K562 (cell line): ENCODE data around the gene GPD1L. TPM values are rescaled to one million over a fixed set of nuclear protein-coding genes. Genes with fewer than 3 reads are reported as not detected.

Source experiments
- ATAC-seq: fragments of 200-7000 bp; cut with Tn5 transposase; 3 replicates; pipeline ENCODE4 v1.9.1; 2020; ENCODE audit warnings: moderate library complexity
- BruUV-seq: library from RNA; stranded (reverse); fragments of 400-500 nt; replicated peaks from 2 replicates; lab custom pipeline; 2021; lab: Mats Ljungman, UMichigan
- CTCF ChIA-PET: fragments of 300-600 bp; formaldehyde crosslinking; extraction: SDS; loops from one replicate; lab custom pipeline; 2021; ENCODE audit warnings: low intra/inter-chr PET ratio; lab: Yijun Ruan, JAX
- POLR2A ChIA-PET: fragments of 300-600, 350-650 bp; sonication (Branson Sonifier 250); formaldehyde crosslinking; extraction: SDS; loops from one replicate; lab custom pipeline; 2021; ENCODE audit warnings: antibody characterized with exemption, inconsistent platforms; lab: Yijun Ruan, JAX
- DNase-seq, 4 experiments: peaks; one replicate each; pipeline versions ENCODE4 v3.0.0 to v3.0.0-alpha.2; 2011 to 2018; ENCODE audit warnings: low spot score in 3 of 4, mixed read lengths in 3 of 4; ENCODE audit errors: extremely low read depth in 1 of 4
- FAIRE-seq: peaks from 2 replicates; lab custom pipeline; 2011; peaks lifted over from hg19 to GRCh38; lab: Jason Lieb, UNC
- H2AFZ ChIP-seq: 2 replicates; pipeline ENCODE4 v1.6.0; 2011; ENCODE audit warnings: low read depth, low read length, control low read depth, inconsistent platforms
- H3K27ac ChIP-seq: fragments of 200-600 bp; 3 replicates; pipeline ENCODE4 v1.8.0; 2011; ENCODE audit warnings: low read depth, mild to moderate bottlenecking, control low read depth, inconsistent platforms, low read length, moderate library complexity, mixed read lengths; ENCODE audit errors: extremely low read depth
- H3K27me3 ChIP-seq, 2 experiments: fragments of 300-600 bp in 1 of 2; 2 replicates in 1 of 2; 3 replicates in 1 of 2; pipeline versions ENCODE4 v1.6.0 to v1.8.0; 2011; ENCODE audit warnings: inconsistent platforms in 2 of 2, low read length in 2 of 2, mild to moderate bottlenecking in 1 of 2, mixed read lengths in 1 of 2, moderate library complexity in 1 of 2; ENCODE audit not compliant: control insufficient read depth in 2 of 2, insufficient read depth in 2 of 2
- H3K36me3 ChIP-seq: fragments of 300-600 bp; 3 replicates; pipeline ENCODE4 v1.8.0; 2011; ENCODE audit warnings: mild to moderate bottlenecking, low read length, inconsistent platforms; ENCODE audit not compliant: control insufficient read depth, insufficient read depth
- H3K4me1 ChIP-seq, 2 experiments: fragments of 200-600 bp in 1 of 2; replicated peaks in 1 of 2; 2 replicates in 1 of 2; 3 replicates in 1 of 2; pipeline versions ENCODE4 v1.5.1 to v1.8.0; 2011; ENCODE audit warnings: inconsistent platforms in 2 of 2, low read length in 2 of 2, mild to moderate bottlenecking in 1 of 2, mixed read lengths in 1 of 2, moderate library complexity in 1 of 2; ENCODE audit not compliant: control insufficient read depth in 2 of 2, insufficient read depth in 2 of 2
- H3K4me2 ChIP-seq: 2 replicates; pipeline ENCODE4 v1.6.1; 2011; ENCODE audit warnings: low read length, control low read depth, inconsistent platforms, mixed read lengths; ENCODE audit not compliant: insufficient read depth
- H3K4me3 ChIP-seq: fragments of 200-600 bp; sonication (generic), shearing (Covaris generic); 2 replicates; pipeline ENCODE4 v1.5.1; 2016; ENCODE audit warnings: control low read depth, inconsistent platforms
- H3K79me2 ChIP-seq: fragments of 200-600 bp; 3 replicates; pipeline ENCODE4 v1.8.0; 2011; ENCODE audit warnings: low read length, inconsistent platforms; ENCODE audit not compliant: control insufficient read depth, insufficient read depth
- H3K9ac ChIP-seq, 2 experiments: 2 replicates each; pipeline versions ENCODE4 v1.6.0 to v1.6.1; 2011; ENCODE audit warnings: low read depth in 2 of 2, low read length in 2 of 2, control low read depth in 1 of 2, inconsistent platforms in 1 of 2, mild to moderate bottlenecking in 1 of 2, mixed read lengths in 1 of 2; ENCODE audit not compliant: insufficient read depth in 1 of 2
- H3K9me1 ChIP-seq: one replicate; pipeline ENCODE4 v1.6.0; 2011; ENCODE audit warnings: inconsistent platforms, mild to moderate bottlenecking, low read length, moderate library complexity; ENCODE audit not compliant: control insufficient read depth, insufficient read depth
- H3K9me3 ChIP-seq: replicated peaks from 2 replicates; pipeline ENCODE4 v1.5.1; 2011; ENCODE audit warnings: low read depth, low read length, inconsistent platforms; ENCODE audit not compliant: control insufficient read depth, insufficient read depth
- H4K20me1 ChIP-seq: replicated peaks from 2 replicates; pipeline ENCODE4 v1.6.1; 2011; ENCODE audit warnings: low read length, inconsistent platforms, mixed read lengths; ENCODE audit not compliant: control insufficient read depth, insufficient read depth
- FOSL1 ChIP-seq: fragments of 200-800 bp; sonication (Bioruptor generic); conservative IDR thresholded peaks from 2 replicates; pipeline ENCODE4 v1.6.1; 2016; ENCODE audit warnings: missing genetic modification characterization, missing compliant biosample characterization
- FOXA3 ChIP-seq, 2 experiments: fragments of 450-650 bp in 1 of 2; sonication (generic) in 1 of 2; formaldehyde crosslinking; IDR thresholded peaks in 1 of 2; conservative IDR thresholded peaks in 1 of 2; 2 replicates each; pipeline versions ENCODE4 v1.4.0 to v1.8.0; 2020 to 2022; ENCODE audit warnings: mild to moderate bottlenecking in 2 of 2, missing genetic modification reagents in 1 of 2
- KDM4B ChIP-seq, 2 experiments: fragments of 450-650 bp in 1 of 2; sonication (generic) in 1 of 2; IDR thresholded peaks; 2 replicates each; pipeline ENCODE4 v1.6.1; 2016 to 2017; ENCODE audit warnings: borderline replicate concordance in 2 of 2, antibody characterized with exemption in 1 of 2, low read depth in 1 of 2, mild to moderate bottlenecking in 1 of 2
- MCM3 ChIP-seq: fragments of 450-650 bp; IDR thresholded peaks from 2 replicates; pipeline ENCODE4 v1.6.1; 2016
- NCOR1 ChIP-seq: fragments of 450-650 bp; IDR thresholded peaks from 2 replicates; pipeline ENCODE4 v1.6.1; 2016; ENCODE audit warnings: mild to moderate bottlenecking, moderate library complexity
- WGBS: fragments of 100-300 bp; shearing (Covaris generic); methylation state at CpG from one replicate; pipeline ENCODE4 v1.1.6; 2016; ENCODE audit warnings: low coverage, mixed read lengths; ENCODE audit not compliant: insufficient coverage; ENCODE audit errors: missing lambda C conversion rate; 5-methylcytosine and 5-hydroxymethylcytosine counted together
- in situ Hi-C: fragments of 300-500 bp; cut with MboI; formaldehyde crosslinking; loops from 4 replicates; pipeline ENCODE4 v1.15.0; 2018; ENCODE audit warnings: inconsistent platforms, mixed read lengths
- intact Hi-C: fragments of 100-400 bp; cut with micrococcal nuclease; formaldehyde crosslinking; loops from 2 replicates; pipeline ENCODE4 v1.14.2; 2022
- polyA plus RNA-seq, 8 experiments: library from polyadenylated mRNA; depleted of rRNA in 4 of 8; stranded (reverse) in 5 of 8; unstranded in 3 of 8; fragments of >200 nt; fragmentation: Nextera tagmentation in 2 of 8; fragmentation: Illumina TruSeq in 1 of 8; extraction: Ambion mirVana in 2 of 8; extraction: Trizol in 1 of 8; gene quantifications; 2 replicates each; pipeline versions ENCODE4 v1.2.1 to v1.2.3, GENCODE V29; 2011 to 2014; ENCODE audit warnings: inconsistent platforms in 1 of 8, missing spikeins in 1 of 8
- total RNA-seq, 7 experiments: library from RNA; depleted of rRNA in 6 of 7; stranded (reverse); fragments of >200 nt in 6 of 7; fragmentation: Illumina TruSeq in 2 of 7; extraction: Trizol in 2 of 7; gene quantifications; 2 replicates each; pipeline versions ENCODE4 v1.2.1 to v1.2.3, GENCODE V29; 2011 to 2021; ENCODE audit warnings: low replicate concordance in 1 of 7
- TF ChIP-seq, protein P1 (sequence below): sonication (generic); IDR thresholded peaks from 2 replicates; pipeline ENCODE4 v1.6.1; 2016
- TF ChIP-seq, protein P2 (sequence below): fragments of 250-450 bp; sonication (Bioruptor Pico); IDR thresholded peaks from 2 replicates; pipeline ENCODE4 v1.6.1; 2021; ENCODE audit warnings: mild to moderate bottlenecking

GPD1L gene
- total and polyA plus RNA-seq, 9 of the 15 experiments (the other 6 are each of a cell fraction or from before 2014, with no cell fraction given): 1.6 to 17.3 (median 12.3) TPM

DNA sequence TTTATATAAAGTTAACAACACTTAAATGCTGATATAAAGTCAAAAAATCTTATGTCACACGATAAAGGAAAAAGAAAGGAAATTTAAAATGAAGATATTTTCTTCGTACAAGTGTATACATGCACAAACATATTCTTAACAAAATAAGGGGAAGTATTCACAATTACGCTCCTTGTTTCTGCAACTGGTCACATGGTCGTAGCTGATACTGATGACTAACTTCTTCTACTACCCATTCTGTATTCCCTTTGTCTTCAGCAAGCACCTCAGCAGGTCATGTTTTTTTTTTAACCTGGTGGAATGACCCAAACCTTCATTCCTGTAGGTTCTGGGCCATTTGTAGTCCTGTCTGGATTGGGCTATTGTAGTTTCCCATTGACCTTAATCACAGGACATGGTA, 102.0 kb downstream of the GPD1L start:
- Histone ChIP-seq H3K4me2 (no peak overlapping the region), H3K27ac (no peak overlapping the region), H3K9me1 (no peaks in the 10 kb centered on the region), H3K27me3 (peaks cover 3 to 7% of the 10 kb centered on the region in 2 experiments; a peak in 3 of 5 replicates), H2AFZ (no peak overlapping the region), H3K9me3 (no peaks in the 10 kb centered on the region), H3K36me3 (no peaks in the 10 kb centered on the region), H3K79me2 (no peaks in the 10 kb centered on the region), H3K9ac (no peak overlapping the region), H3K4me3 (no peak overlapping the region), H4K20me1 (no peaks in the 10 kb centered on the region), H3K4me1 (no peaks in the 10 kb centered on the region)
- ATAC-seq (no peak), DNase-seq (no peak), FAIRE-seq (no peak)
- intact Hi-C loops (no loop called here), in situ Hi-C loops (no loop called here)
- TF ChIP-seq, protein P1, sequence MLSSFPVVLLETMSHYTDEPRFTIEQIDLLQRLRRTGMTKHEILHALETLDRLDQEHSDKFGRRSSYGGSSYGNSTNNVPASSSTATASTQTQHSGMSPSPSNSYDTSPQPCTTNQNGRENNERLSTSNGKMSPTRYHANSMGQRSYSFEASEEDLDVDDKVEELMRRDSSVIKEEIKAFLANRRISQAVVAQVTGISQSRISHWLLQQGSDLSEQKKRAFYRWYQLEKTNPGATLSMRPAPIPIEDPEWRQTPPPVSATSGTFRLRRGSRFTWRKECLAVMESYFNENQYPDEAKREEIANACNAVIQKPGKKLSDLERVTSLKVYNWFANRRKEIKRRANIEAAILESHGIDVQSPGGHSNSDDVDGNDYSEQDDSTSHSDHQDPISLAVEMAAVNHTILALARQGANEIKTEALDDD: peak; percentile 24; the same call in 1 of the 2 replicates
- no peak for TF ChIP-seq KDM4B (IDR thresholded peaks at IDR 0.05; ENCODE audit: borderline replicate concordance in 2 of 2, low read depth in 1 of 2)
- TF ChIP-seq NCOR1: no peak
- TF ChIP-seq FOSL1 (tag): peak; percentile 57; the same call in 1 of the 2 replicates
- TF ChIP-seq, protein P2, sequence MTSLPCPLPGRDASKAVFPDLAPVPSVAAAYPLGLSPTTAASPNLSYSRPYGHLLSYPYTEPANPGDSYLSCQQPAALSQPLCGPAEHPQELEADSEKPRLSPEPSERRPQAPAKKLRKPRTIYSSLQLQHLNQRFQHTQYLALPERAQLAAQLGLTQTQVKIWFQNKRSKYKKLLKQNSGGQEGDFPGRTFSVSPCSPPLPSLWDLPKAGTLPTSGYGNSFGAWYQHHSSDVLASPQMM (CRISPR knock-in tag): no peak
- no peak for TF ChIP-seq FOXA3 (CRISPR knock-in tag; conservative IDR thresholded peaks at IDR 0.05 in 1 of 2, IDR thresholded peaks at IDR 0.05 in 1 of 2)
- no peak for TF ChIP-seq MCM3
- no TSS peak for BruUV-seq
- ChIA-PET POLR2A (no interaction called here), CTCF (no interaction called here)
- WGBS: 1% methylated on average over 4 of the region's 4 CpGs
